H1 (cell line): Measurements from ENCODE around the gene PDK2. TPM values are rescaled to one million over a fixed set of nuclear protein-coding genes. Genes with fewer than 3 reads are reported as not detected.
A peak's percentile ranks its signal among the peaks of the same experiment; 100 is the strongest.

Experiments
- CTCF ChIA-PET: fragments of 300-600 bp; sonication (Branson Sonifier 250); formaldehyde crosslinking; loops from one replicate; lab custom pipeline; 2021; ENCODE audit not compliant: partially characterized antibody; lab: Charles Lee
- POLR2A ChIA-PET: fragments of 300-600 bp; sonication (Branson Sonifier 250); formaldehyde crosslinking; loops from one replicate; lab custom pipeline; 2021; ENCODE audit warnings: inconsistent platforms; ENCODE audit not compliant: partially characterized antibody; lab: Charles Lee
- DNase-seq, 2 experiments: peaks; one replicate each; pipeline versions ENCODE4 v3.0.0 to v3.0.0-alpha.2; 2010 to 2022; ENCODE audit warnings: low spot score in 2 of 2, low read depth in 1 of 2, mixed read lengths in 1 of 2
- FAIRE-seq: peaks from 2 replicates; lab custom pipeline; 2011; peaks lifted over from hg19 to GRCh38; lab: Jason Lieb, UNC
- H2AFZ ChIP-seq: 2 replicates; pipeline ENCODE4 v1.8.1; 2012; ENCODE audit warnings: low read length, inconsistent platforms
- H2AK5ac ChIP-seq: 2 replicates; pipeline ENCODE4 v1.6.1; 2013; ENCODE audit warnings: low read depth, low read length
- H2BK120ac ChIP-seq: replicated peaks from 2 replicates; pipeline ENCODE3; 2013; ENCODE audit warnings: low read depth, low read length, inconsistent platforms
- H2BK12ac ChIP-seq: 2 replicates; pipeline ENCODE4 v1.6.1; 2013; ENCODE audit warnings: low read depth, low read length
- H2BK15ac ChIP-seq: 2 replicates; pipeline ENCODE4 v1.6.1; 2013; ENCODE audit warnings: low read length
- H2BK20ac ChIP-seq: 2 replicates; pipeline ENCODE4 v1.6.1; 2013; ENCODE audit warnings: low read length
- H2BK5ac ChIP-seq: 2 replicates; pipeline ENCODE4 v1.6.1; 2013; ENCODE audit warnings: low read depth, low read length
- H3K14ac ChIP-seq: 2 replicates; pipeline ENCODE4 v1.6.1; 2013; ENCODE audit warnings: inconsistent platforms; ENCODE audit not compliant: insufficient read length
- H3K18ac ChIP-seq: 2 replicates; pipeline ENCODE4 v1.6.1; 2013; ENCODE audit warnings: low read length; ENCODE audit errors: extremely low read depth
- H3K23ac ChIP-seq: 2 replicates; pipeline ENCODE4 v1.6.1; 2013; ENCODE audit warnings: inconsistent platforms; ENCODE audit not compliant: insufficient read length
- H3K23me2 ChIP-seq: 2 replicates; pipeline ENCODE4 v1.6.1; 2013; ENCODE audit warnings: low read depth, low read length
- H3K27ac ChIP-seq: 2 replicates; pipeline ENCODE4 v1.6.1; 2011; ENCODE audit warnings: low read depth, low read length, inconsistent platforms
- H3K27me3 ChIP-seq, 4 experiments: replicated peaks in 1 of 4; 1 replicate in 1 of 4; 2 replicates in 3 of 4; pipeline versions ENCODE4 v1.6.1 to v1.8.1; 2011 to 2013; ENCODE audit warnings: low read length in 3 of 4, mild to moderate bottlenecking in 3 of 4, inconsistent platforms in 2 of 4, mixed read lengths in 2 of 4, moderate library complexity in 1 of 4; ENCODE audit not compliant: control insufficient read depth in 3 of 4, insufficient read depth in 3 of 4; ENCODE audit errors: extremely low read depth in 1 of 4
- H3K36me3 ChIP-seq, 4 experiments: 2 replicates each; pipeline versions ENCODE4 v1.6.1 to v1.8.1; 2011 to 2013; ENCODE audit warnings: mild to moderate bottlenecking in 4 of 4, low read length in 3 of 4, moderate library complexity in 2 of 4, control low read depth in 1 of 4, inconsistent platforms in 1 of 4; ENCODE audit not compliant: insufficient read depth in 4 of 4, control insufficient read depth in 2 of 4
- H3K4ac ChIP-seq: replicated peaks from 2 replicates; pipeline ENCODE3; 2013; ENCODE audit warnings: low read length, low read depth, mixed read lengths, inconsistent platforms; ENCODE audit not compliant: insufficient read length
- H3K4me1 ChIP-seq, 4 experiments: replicated peaks in 1 of 4; 1 replicate in 1 of 4; 2 replicates in 3 of 4; pipeline versions ENCODE4 v1.6.1 to v1.8.1; 2011 to 2013; ENCODE audit warnings: low read length in 3 of 4, inconsistent platforms in 2 of 4, mixed read lengths in 1 of 4; ENCODE audit not compliant: insufficient read depth in 4 of 4, control insufficient read depth in 3 of 4
- H3K4me2 ChIP-seq, 2 experiments: 2 replicates each; pipeline versions ENCODE4 v1.6.1 to v1.8.1; 2011 to 2013; ENCODE audit warnings: low read depth in 2 of 2, low read length in 2 of 2, control low read depth in 1 of 2, inconsistent platforms in 1 of 2, mild to moderate bottlenecking in 1 of 2; ENCODE audit not compliant: insufficient read depth in 1 of 2
- H3K4me3 ChIP-seq, 4 experiments: fragments of 200-600, 300-600 bp in 1 of 4; sonication (generic), shearing (Covaris generic), sonication (Bioruptor Twin) in 1 of 4; 2 replicates each; pipeline versions ENCODE4 v1.5.1 to v1.8.1; 2011 to 2016; ENCODE audit warnings: low read length in 4 of 4, low read depth in 3 of 4, control low read depth in 2 of 4, inconsistent platforms in 2 of 4, mild to moderate bottlenecking in 2 of 4, mixed read lengths in 1 of 4, moderate library complexity in 1 of 4; ENCODE audit not compliant: insufficient read depth in 2 of 4; ENCODE audit errors: extremely low read depth in 1 of 4
- H3K56ac ChIP-seq: replicated peaks from 2 replicates; pipeline ENCODE3; 2013; ENCODE audit warnings: low read depth, mild to moderate bottlenecking, mixed read lengths, low read length, inconsistent platforms; ENCODE audit not compliant: insufficient read length
- H3K79me1 ChIP-seq: 2 replicates; pipeline ENCODE4 v1.6.1; 2013; ENCODE audit warnings: low read depth, low read length, control low read depth
- H3K79me2 ChIP-seq, 2 experiments: 2 replicates each; pipeline versions ENCODE4 v1.6.1 to v1.8.1; 2012 to 2013; ENCODE audit warnings: low read length in 2 of 2, mild to moderate bottlenecking in 2 of 2, inconsistent platforms in 1 of 2; ENCODE audit not compliant: insufficient read depth in 2 of 2, control insufficient read depth in 1 of 2
- H3K9ac ChIP-seq, 4 experiments: replicated peaks in 1 of 4; 1 replicate in 1 of 4; 2 replicates in 3 of 4; pipeline versions ENCODE4 v1.6.1 to v1.8.1; 2011 to 2013; ENCODE audit warnings: low read depth in 3 of 4, low read length in 3 of 4, control low read depth in 2 of 4, mild to moderate bottlenecking in 2 of 4, moderate library complexity in 2 of 4, inconsistent platforms in 1 of 4; ENCODE audit errors: extremely low read depth in 1 of 4
- H3K9me3 ChIP-seq, 2 experiments: 2 replicates each; pipeline versions ENCODE4 v1.6.1 to v1.8.1; 2012 to 2013; ENCODE audit warnings: mild to moderate bottlenecking in 2 of 2, moderate library complexity in 2 of 2, control low read depth in 1 of 2, inconsistent platforms in 1 of 2, low read depth in 1 of 2, low read length in 1 of 2, mixed read lengths in 1 of 2; ENCODE audit not compliant: insufficient read depth in 2 of 2
- H4K20me1 ChIP-seq, 2 experiments: replicated peaks in 1 of 2; 2 replicates each; pipeline versions ENCODE3 to v1.8.1; 2011 to 2013; ENCODE audit warnings: inconsistent platforms in 2 of 2, low read length in 2 of 2, mild to moderate bottlenecking in 1 of 2; ENCODE audit not compliant: insufficient read depth in 2 of 2, control insufficient read depth in 1 of 2
- H4K5ac ChIP-seq: 2 replicates; pipeline ENCODE4 v1.6.1; 2013; ENCODE audit warnings: low read length, low read depth, mixed read lengths, inconsistent platforms; ENCODE audit not compliant: insufficient read length
- H4K8ac ChIP-seq: 2 replicates; pipeline ENCODE4 v1.8.0; 2013; ENCODE audit warnings: mild to moderate bottlenecking, moderate library complexity, low read length, inconsistent platforms; ENCODE audit not compliant: insufficient read depth; ENCODE audit errors: extremely low read depth
- H4K91ac ChIP-seq: replicated peaks from 2 replicates; pipeline ENCODE3; 2013; ENCODE audit warnings: low read length, mixed read lengths, inconsistent platforms; ENCODE audit not compliant: insufficient read length
- CREB1 ChIP-seq: IDR thresholded peaks from 2 replicates; pipeline ENCODE4 v1.6.1; 2012; ENCODE audit warnings: inconsistent platforms
- EGR1 ChIP-seq: IDR thresholded peaks from 2 replicates; pipeline ENCODE4 v1.6.1; 2011; ENCODE audit warnings: low read depth, low read length, borderline replicate concordance
- EP300 ChIP-seq, 2 experiments: IDR thresholded peaks; 1 replicate in 1 of 2; 2 replicates in 1 of 2; pipeline ENCODE4 v1.6.1; 2011 to 2012; ENCODE audit warnings: low read depth in 2 of 2, low read length in 2 of 2, mild to moderate bottlenecking in 2 of 2, borderline replicate concordance in 1 of 2, inconsistent platforms in 1 of 2, moderate library complexity in 1 of 2
- FOSL1 ChIP-seq: IDR thresholded peaks from 2 replicates; pipeline ENCODE4 v1.6.1; 2011; ENCODE audit warnings: mild to moderate bottlenecking, low read depth, low read length, moderate library complexity; ENCODE audit not compliant: insufficient read depth
- HDAC2 ChIP-seq, 2 experiments: fragments of 300-600 bp in 1 of 2; sonication (generic) in 1 of 2; IDR thresholded peaks; 2 replicates each; pipeline ENCODE4 v1.6.1; 2011 to 2012; ENCODE audit warnings: low read depth in 2 of 2, low read length in 2 of 2, mild to moderate bottlenecking in 2 of 2, moderate library complexity in 2 of 2, borderline replicate concordance in 1 of 2, inconsistent platforms in 1 of 2
- KDM4A ChIP-seq: IDR thresholded peaks from one replicate; pipeline ENCODE4 v1.7.1; 2012; ENCODE audit warnings: low read depth, mild to moderate bottlenecking, moderate library complexity, low read length, inconsistent platforms; ENCODE audit not compliant: severe bottlenecking
- RFX5 ChIP-seq: IDR thresholded peaks from 2 replicates; pipeline ENCODE4 v1.6.1; 2011; ENCODE audit warnings: low read depth, low read length, improper control_type of control experiment, borderline replicate concordance
- SIN3A ChIP-seq, 2 experiments: IDR thresholded peaks in 1 of 2; conservative IDR thresholded peaks in 1 of 2; 2 replicates each; pipeline ENCODE4 v1.6.1; 2011 to 2012; ENCODE audit warnings: low read length in 2 of 2, improper control_type of control experiment in 1 of 2, low read depth in 1 of 2, mild to moderate bottlenecking in 1 of 2
- TEAD4 ChIP-seq: IDR thresholded peaks from 2 replicates; pipeline ENCODE4 v1.6.1; 2012; ENCODE audit warnings: low read depth, low read length, inconsistent platforms, mixed read lengths
- WGBS, 2 experiments: shearing (Covaris generic) in 1 of 2; methylation state at CpG; one replicate each; pipeline versions ENCODE4 v1.1.6 to v1.1.7; 2013 to 2015; ENCODE audit warnings: low lambda C conversion rate in 2 of 2, mixed read lengths in 2 of 2, inconsistent platforms in 1 of 2, low coverage in 1 of 2, missing lambda C conversion rate in 1 of 2; ENCODE audit not compliant: insufficient replicate concordance in 2 of 2, insufficient coverage in 1 of 2, insufficient read length in 1 of 2; ENCODE audit errors: extremely low coverage in 1 of 2, missing lambda C conversion rate in 1 of 2; 5-methylcytosine and 5-hydroxymethylcytosine counted together
- polyA plus RNA-seq, 7 experiments: library from polyadenylated mRNA; depleted of rRNA in 3 of 7; stranded (reverse) in 5 of 7; unstranded in 2 of 7; fragments of >200 nt in 5 of 7; fragments of 200-250 nt in 2 of 7; gene quantifications; 1 replicate in 5 of 7; 2 replicates in 1 of 7; 4 replicates in 1 of 7; pipeline versions ENCODE4 v1.2.1 to v1.2.3, GENCODE V29; 2011 to 2013; ENCODE audit warnings: missing spikeins in 2 of 7, mixed read lengths in 2 of 7
- total RNA-seq: library from RNA; stranded (reverse); fragmentation: NEBNext Ultra II Directional; extraction: Animal tissue kit (Norgen Biotek cat#: 25700); gene quantifications from 2 replicates; pipeline ENCODE4 v1.2.1, GENCODE V29; 2021

Gene PDK2
- total and polyA plus RNA-seq, 2 of the 8 experiments (the other 6 are each of a cell fraction or from before 2014, with no cell fraction given): 18.3 to 121 TPM

DNA sequence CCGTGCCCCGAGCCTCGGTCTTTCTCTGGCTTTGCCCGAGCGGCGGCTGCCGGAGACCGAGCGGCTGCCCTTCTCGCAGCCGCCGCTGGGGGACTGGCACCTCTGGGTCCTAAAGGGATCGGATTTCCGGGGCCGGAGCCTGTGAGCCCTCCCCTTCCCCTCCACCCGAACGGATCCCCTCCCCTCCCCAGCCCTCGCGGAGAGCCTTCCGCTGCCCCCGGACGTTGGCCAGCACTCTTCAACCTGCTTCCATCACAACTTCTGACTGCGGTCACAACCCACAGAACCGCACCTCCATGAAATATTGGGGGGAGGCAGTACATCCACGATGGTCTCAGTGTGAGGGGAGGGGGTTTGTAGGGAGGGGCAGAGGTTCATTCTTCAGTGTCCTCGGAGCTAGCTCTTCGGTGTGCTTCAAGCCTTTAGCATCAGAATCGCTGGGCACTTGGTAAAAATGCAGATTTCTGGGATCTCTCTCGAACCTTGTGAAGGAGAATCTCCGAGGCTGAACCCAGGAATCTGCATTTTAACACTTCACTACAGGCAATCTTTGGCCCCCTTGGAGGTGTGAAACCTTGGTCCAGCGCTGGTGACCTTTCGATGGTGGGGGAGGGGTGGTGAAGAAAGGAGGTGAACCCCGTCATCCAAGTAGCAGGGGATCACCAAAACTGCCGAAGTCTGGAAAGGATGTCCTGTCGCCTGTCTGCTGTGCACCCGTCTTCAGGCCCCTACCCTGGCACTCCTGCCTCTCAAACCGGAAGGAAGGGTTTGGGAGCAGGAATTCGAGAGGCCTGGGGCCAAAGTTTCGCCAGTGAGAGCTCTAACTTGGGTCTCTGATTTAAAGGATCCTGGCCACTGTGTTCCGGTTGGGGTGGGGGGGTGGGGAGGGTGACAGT, 56.1 kb downstream of the PDK2 start:
- H3K79me2 ChIP-seq: no peaks in the 10 kb centered on the region
- DNase-seq: peak; percentile 71 to 90
- H3K4me1 ChIP-seq: peaks cover 0 to 29% (median 17%) of the 10 kb centered on the region in 4 experiments; a peak in 6 of 7 replicates
- no peak for FAIRE-seq
- H3K14ac ChIP-seq: peak overlapping the region; percentile 57
- no peak overlapping the region for H3K9ac ChIP-seq
- peak overlapping the region; percentile 24; the same call in 1 of the 2 replicates for H2BK15ac ChIP-seq
- H3K27me3 ChIP-seq: peaks cover 2 to 17% (median 15%) of the 10 kb centered on the region in 4 experiments; a peak in 6 of 7 replicates
- peak overlapping the region; percentile 57 to 65 (median 62) for H3K4me3 ChIP-seq
- H4K20me1 ChIP-seq: peaks cover 5 to 10% of the 10 kb centered on the region in 2 experiments
- 4% methylated on average over 17 of the region's 40 CpGs; no CpG with 5 or more reads in 1 of the 2 experiments for WGBS, 2 experiments
- POLR2A ChIA-PET: interaction anchor here (0.6 to 2.6 kb wide), 15 partner anchors 10 to 1181 kb away, joined by 3 to 25 read pairs (median 4); partner anchors contain the start of genes COL1A1, PDK2 and SAMD14
- H2AFZ ChIP-seq: 0 out of 2 replicates have a peak overlapping the region, but pooled peaks have one; percentile 1
- peak overlapping the region; percentile 83; the same call in 1 of the 2 replicates for H4K8ac ChIP-seq
- peak overlapping the region; percentile 93; the same call in 1 of the 2 replicates for H2BK5ac ChIP-seq
- peak overlapping the region; percentile 97 for H3K4ac ChIP-seq
- peak overlapping the region; percentile 52 for H3K18ac ChIP-seq
- no peaks in the 10 kb centered on the region for H3K36me3 ChIP-seq
- peak overlapping the region; percentile 98 for H2BK12ac ChIP-seq
- peaks cover 30% of the 10 kb centered on the region for H3K23me2 ChIP-seq
- H3K23ac ChIP-seq: no peak overlapping the region
- H3K56ac ChIP-seq: peak overlapping the region; percentile 87
- CTCF ChIA-PET: interaction anchor here (1.1 to 21.5 kb wide), 13 partner anchors 10 to 246 kb away, joined by 3 to 299 read pairs (median 12); partner anchors contain the start of genes LRRC59, SAMD14 and SGCA
- no peak overlapping the region for H3K27ac ChIP-seq
- H3K4me2 ChIP-seq: peak overlapping the region; percentile 87 to 88
- H3K9me3 ChIP-seq: no peaks in the 10 kb centered on the region
- peak overlapping the region; percentile 69 for H2BK120ac ChIP-seq
- H2BK20ac ChIP-seq: no peak overlapping the region
- peak overlapping the region; percentile 95; the same call in 1 of the 2 replicates for H2AK5ac ChIP-seq
- H4K5ac ChIP-seq: peak overlapping the region; percentile 64
- peak overlapping the region; percentile 98 for H4K91ac ChIP-seq
- peaks cover 8% of the 10 kb centered on the region for H3K79me1 ChIP-seq
- TF ChIP-seq TEAD4 (no peak), CREB1 (0 out of 2 replicates have a peak, but pooled peaks have one; percentile 5), SIN3A (conservative IDR thresholded peaks at IDR 0.05 in 1 of 2, IDR thresholded peaks at IDR 0.05 in 1 of 2; ENCODE audit: low read depth in 1 of 2, low read length in 2 of 2) (peak in 1 of 2 experiments; percentile 27; a peak in 1 of 4 replicates), HDAC2 (IDR thresholded peaks at IDR 0.05; ENCODE audit: borderline replicate concordance in 1 of 2, low read depth in 2 of 2, low read length in 2 of 2) (peak in 1 of 2 experiments; percentile 33; a peak in 1 of 4 replicates), FOSL1 (peak; percentile 97), KDM4A (peak; percentile 31), RFX5 (no peak), EP300 (IDR thresholded peaks at IDR 0.05; ENCODE audit: borderline replicate concordance in 1 of 2, low read depth in 2 of 2, low read length in 2 of 2) (0 out of 3 replicates have a peak, but pooled peaks of 1 of the 2 experiments have one; percentile 17), EGR1 (peak; percentile 89)
